PC-3 (cell line): ENCODE measurements around the gene PAM16.

Source experiments
- EZH2 ChIP-seq: fragments of 300-600 bp; sonication (generic); IDR thresholded peaks from one replicate; pipeline ENCODE4 v1.6.1; 2017; ENCODE audit warnings: antibody characterized with exemption, mild to moderate bottlenecking, low read length; ENCODE audit not compliant: unreplicated experiment
- EZH2phosphoT487 ChIP-seq: fragments of 300-600 bp; sonication (generic); IDR thresholded peaks from 2 replicates; pipeline ENCODE4 v1.6.1; 2018; ENCODE audit warnings: mild to moderate bottlenecking, antibody characterized with exemption, low read length, borderline replicate concordance
- TF ChIP-seq, protein P1 (sequence below): fragments of 300-600 bp; sonication (generic); conservative IDR thresholded peaks from 2 replicates; pipeline ENCODE4 v1.5.1; 2017; ENCODE audit warnings: antibody characterized with exemption, low read depth, mild to moderate bottlenecking, low read length

DNA sequence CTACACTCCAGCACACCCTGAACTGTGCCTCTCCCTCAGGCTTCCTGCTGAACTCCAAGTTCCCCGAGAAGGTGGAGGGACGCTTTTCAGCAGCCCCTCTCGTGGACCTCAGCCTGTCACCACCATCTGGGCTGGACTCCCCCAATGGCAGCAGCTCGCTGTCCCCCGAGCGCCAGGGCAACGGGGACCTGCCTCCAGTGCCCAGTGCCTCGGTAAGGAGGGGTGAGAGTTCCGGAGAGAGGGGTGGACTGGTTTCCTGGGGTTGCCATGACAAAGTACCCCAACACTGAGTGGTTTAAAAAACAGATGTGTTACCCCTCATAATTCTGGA lies 17.8 kb downstream of the PAM16 start:
- TF ChIP-seq, protein P1, sequence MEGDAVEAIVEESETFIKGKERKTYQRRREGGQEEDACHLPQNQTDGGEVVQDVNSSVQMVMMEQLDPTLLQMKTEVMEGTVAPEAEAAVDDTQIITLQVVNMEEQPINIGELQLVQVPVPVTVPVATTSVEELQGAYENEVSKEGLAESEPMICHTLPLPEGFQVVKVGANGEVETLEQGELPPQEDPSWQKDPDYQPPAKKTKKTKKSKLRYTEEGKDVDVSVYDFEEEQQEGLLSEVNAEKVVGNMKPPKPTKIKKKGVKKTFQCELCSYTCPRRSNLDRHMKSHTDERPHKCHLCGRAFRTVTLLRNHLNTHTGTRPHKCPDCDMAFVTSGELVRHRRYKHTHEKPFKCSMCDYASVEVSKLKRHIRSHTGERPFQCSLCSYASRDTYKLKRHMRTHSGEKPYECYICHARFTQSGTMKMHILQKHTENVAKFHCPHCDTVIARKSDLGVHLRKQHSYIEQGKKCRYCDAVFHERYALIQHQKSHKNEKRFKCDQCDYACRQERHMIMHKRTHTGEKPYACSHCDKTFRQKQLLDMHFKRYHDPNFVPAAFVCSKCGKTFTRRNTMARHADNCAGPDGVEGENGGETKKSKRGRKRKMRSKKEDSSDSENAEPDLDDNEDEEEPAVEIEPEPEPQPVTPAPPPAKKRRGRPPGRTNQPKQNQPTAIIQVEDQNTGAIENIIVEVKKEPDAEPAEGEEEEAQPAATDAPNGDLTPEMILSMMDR = no peak
- TF ChIP-seq EZH2phosphoT487 (no peak), EZH2 (no peak)
